IMR-90 (cell line): ENCODE data around the gene PLXND1. TPM values are rescaled to one million over a fixed set of nuclear protein-coding genes. Genes with fewer than 3 reads are reported as not detected.
A peak's percentile ranks its signal among the peaks of the same experiment; 100 is the strongest.

Source experiments
- ATAC-seq: fragments of 200-7000 bp; cut with Tn5 transposase; 2 replicates; pipeline ENCODE4 v1.9.1; 2020; ENCODE audit warnings: low read depth, mild to moderate bottlenecking, moderate library complexity
- BruUV-seq: library from RNA; stranded (reverse); fragments of 400-500 nt; replicated peaks from 2 replicates; lab custom pipeline; 2021; lab: Mats Ljungman, UMichigan
- CTCF ChIA-PET: fragments of 300-600 bp; formaldehyde crosslinking; extraction: SDS; loops from one replicate; lab custom pipeline; 2021; ENCODE audit warnings: antibody characterized with exemption; lab: Yijun Ruan, JAX
- POLR2A ChIA-PET: fragments of 300-600 bp; sonication (Branson Sonifier 250); formaldehyde crosslinking; loops from one replicate; lab custom pipeline; 2022; ENCODE audit warnings: antibody characterized with exemption; ENCODE audit not compliant: unreplicated experiment; lab: Charles Lee
- DNase-seq: peaks from one replicate; pipeline ENCODE4 v3.0.0; 2013
- H2AFZ ChIP-seq: replicated peaks from 2 replicates; pipeline ENCODE3; 2013; ENCODE audit warnings: low read length, mild to moderate bottlenecking; ENCODE audit not compliant: poor library complexity
- H2AK5ac ChIP-seq: 2 replicates; pipeline ENCODE4 v1.6.1; 2013; ENCODE audit warnings: low read depth, low read length, inconsistent platforms
- H2AK9ac ChIP-seq: replicated peaks from 2 replicates; pipeline ENCODE3; 2013; ENCODE audit warnings: mild to moderate bottlenecking, low read depth, low read length, moderate library complexity; ENCODE audit not compliant: poor library complexity
- H2BK120ac ChIP-seq: 2 replicates; pipeline ENCODE4 v1.6.1; 2013; ENCODE audit warnings: low read depth, low read length, inconsistent platforms
- H2BK15ac ChIP-seq: 3 replicates; pipeline ENCODE4 v1.6.1; 2013; ENCODE audit warnings: low read depth, low read length, inconsistent platforms
- H2BK20ac ChIP-seq: 2 replicates; pipeline ENCODE4 v1.6.1; 2013; ENCODE audit warnings: low read depth, mild to moderate bottlenecking, inconsistent platforms, low read length, moderate library complexity
- H2BK5ac ChIP-seq: 2 replicates; pipeline ENCODE4 v1.6.1; 2013; ENCODE audit warnings: mild to moderate bottlenecking, low read depth, low read length, inconsistent platforms; ENCODE audit not compliant: poor library complexity, severe bottlenecking
- H3K14ac ChIP-seq: replicated peaks from 2 replicates; pipeline ENCODE4 v1.6.1; 2013; ENCODE audit warnings: low read depth, low read length, inconsistent platforms
- H3K18ac ChIP-seq: 2 replicates; pipeline ENCODE4 v1.6.1; 2013; ENCODE audit warnings: low read depth, low read length, control low read depth
- H3K23ac ChIP-seq: 2 replicates; pipeline ENCODE4 v1.6.1; 2013; ENCODE audit warnings: low read depth, low read length, inconsistent platforms
- H3K27ac ChIP-seq: 2 replicates; pipeline ENCODE4 v1.5.1; 2013; ENCODE audit warnings: mild to moderate bottlenecking, control low read depth, low read length; ENCODE audit not compliant: insufficient read depth
- H3K27me3 ChIP-seq: 2 replicates; pipeline ENCODE4 v1.6.1; 2013; ENCODE audit warnings: low read length; ENCODE audit not compliant: control insufficient read depth, insufficient read depth
- H3K36me3 ChIP-seq: 2 replicates; pipeline ENCODE4 v1.6.1; 2013; ENCODE audit warnings: low read length, mixed read lengths; ENCODE audit not compliant: control insufficient read depth, insufficient read depth
- H3K4ac ChIP-seq: 2 replicates; pipeline ENCODE4 v1.6.1; 2013; ENCODE audit warnings: low read depth, low read length, inconsistent platforms
- H3K4me1 ChIP-seq: 2 replicates; pipeline ENCODE4 v1.6.1; 2013; ENCODE audit warnings: low read length, mixed read lengths; ENCODE audit not compliant: control insufficient read depth, insufficient read depth
- H3K4me2 ChIP-seq: 2 replicates; pipeline ENCODE4 v1.6.1; 2013; ENCODE audit warnings: low read depth, mild to moderate bottlenecking, control low read depth, low read length, moderate library complexity
- H3K4me3 ChIP-seq: 2 replicates; pipeline ENCODE4 v1.5.1; 2013; ENCODE audit warnings: low read depth, mild to moderate bottlenecking, control low read depth, low read length, moderate library complexity; ENCODE audit not compliant: insufficient read depth
- H3K56ac ChIP-seq: 2 replicates; pipeline ENCODE4 v1.6.1; 2013; ENCODE audit warnings: low read length, inconsistent platforms; ENCODE audit not compliant: insufficient read depth; ENCODE audit errors: extremely low read depth
- H3K79me1 ChIP-seq, 2 experiments: 2 replicates each; pipeline ENCODE4 v1.6.1; 2013; ENCODE audit warnings: low read length in 2 of 2, inconsistent platforms in 1 of 2, low read depth in 1 of 2
- H3K9ac ChIP-seq: 2 replicates; pipeline ENCODE4 v1.6.1; 2013; ENCODE audit warnings: low read depth, low read length, control low read depth
- H3K9me1 ChIP-seq: 2 replicates; pipeline ENCODE4 v1.6.1; 2013; ENCODE audit warnings: low read length, inconsistent platforms; ENCODE audit not compliant: insufficient read depth
- H3K9me3 ChIP-seq: 2 replicates; pipeline ENCODE4 v1.6.1; 2013; ENCODE audit warnings: low read length; ENCODE audit not compliant: control insufficient read depth, insufficient read depth
- H4K20me1 ChIP-seq: 2 replicates; pipeline ENCODE4 v1.6.1; 2013; ENCODE audit warnings: low read length, inconsistent platforms; ENCODE audit not compliant: insufficient read depth
- H4K5ac ChIP-seq: 2 replicates; pipeline ENCODE4 v1.6.1; 2013; ENCODE audit warnings: mild to moderate bottlenecking, low read depth, low read length, control low read depth
- H4K8ac ChIP-seq, 2 experiments: 2 replicates each; pipeline ENCODE4 v1.6.1; 2013; ENCODE audit warnings: low read depth in 2 of 2, low read length in 2 of 2, control low read depth in 1 of 2, inconsistent platforms in 1 of 2
- H4K91ac ChIP-seq: 2 replicates; pipeline ENCODE4 v1.6.1; 2013; ENCODE audit warnings: low read depth, low read length, inconsistent platforms; ENCODE audit not compliant: insufficient read depth
- CEBPB ChIP-seq: IDR thresholded peaks from 2 replicates; pipeline ENCODE4 v1.6.1; 2012; ENCODE audit warnings: low read depth, low read length, improper control_type of control experiment
- MAFK ChIP-seq: IDR thresholded peaks from 2 replicates; pipeline ENCODE4 v1.6.1; 2012; ENCODE audit warnings: low read depth, low read length, improper control_type of control experiment
- RAD21 ChIP-seq: IDR thresholded peaks from 2 replicates; pipeline ENCODE4 v1.6.1; 2012; ENCODE audit warnings: low read length, improper control_type of control experiment
- RCOR1 ChIP-seq: IDR thresholded peaks from 2 replicates; pipeline ENCODE4 v1.6.1; 2012; ENCODE audit warnings: mild to moderate bottlenecking, low read length, improper control_type of control experiment; ENCODE audit not compliant: insufficient replicate concordance
- SMC3 ChIP-seq: fragments of 150-350 bp; IDR thresholded peaks from 2 replicates; pipeline ENCODE4 v1.6.1; 2016; ENCODE audit warnings: low read depth, mild to moderate bottlenecking, antibody characterized with exemption, low read length, moderate library complexity
- WGBS, 2 experiments: methylation state at CpG; one replicate each; pipeline versions ENCODE4 v1.1.5 to v1.1.7; 2013; ENCODE audit warnings: missing lambda C conversion rate in 2 of 2; ENCODE audit not compliant: insufficient read length in 1 of 2; ENCODE audit errors: extremely low coverage in 2 of 2; 5-methylcytosine and 5-hydroxymethylcytosine counted together
- dilution Hi-C: fragments of 300-500 bp; cut with HindIII; formaldehyde crosslinking; loops from one replicate; pipeline ENCODE4 v1.14.3; 2018; ENCODE audit warnings: low sequenced_read_pairs; ENCODE audit not compliant: unreplicated experiment
- in situ Hi-C: fragments of 300-500 bp; cut with MboI; formaldehyde crosslinking; loops from 3 replicates; pipeline ENCODE4 v1.14.3; 2019; ENCODE audit warnings: low sequenced_read_pairs, inconsistent platforms, mixed read lengths
- intact Hi-C: fragments of 100-400 bp; cut with micrococcal nuclease; formaldehyde crosslinking; loops from 2 replicates; pipeline ENCODE4 v1.10.0; 2022
- polyA plus RNA-seq, 3 experiments: library from polyadenylated mRNA; depleted of rRNA; stranded (reverse); fragments of >200 nt; gene quantifications; 2 replicates each; pipeline ENCODE4 v1.2.3, GENCODE V29; 2012; ENCODE audit warnings: low replicate concordance in 1 of 3
- total RNA-seq: library from RNA; depleted of rRNA; stranded (reverse); fragments of >200 nt; gene quantifications from 2 replicates; pipeline ENCODE4 v1.2.3, GENCODE V29; 2012
- TF ChIP-seq, protein P1 (sequence below): fragments of 150-350 bp; IDR thresholded peaks from 2 replicates; pipeline ENCODE4 v1.6.1; 2017; ENCODE audit warnings: mild to moderate bottlenecking, antibody characterized with exemption, low read length, low read depth

The PLXND1 gene
- total and polyA plus RNA-seq, 2 of the 4 experiments (the other 2 are of a cell fraction): 19.2 to 67.1 TPM

DNA sequence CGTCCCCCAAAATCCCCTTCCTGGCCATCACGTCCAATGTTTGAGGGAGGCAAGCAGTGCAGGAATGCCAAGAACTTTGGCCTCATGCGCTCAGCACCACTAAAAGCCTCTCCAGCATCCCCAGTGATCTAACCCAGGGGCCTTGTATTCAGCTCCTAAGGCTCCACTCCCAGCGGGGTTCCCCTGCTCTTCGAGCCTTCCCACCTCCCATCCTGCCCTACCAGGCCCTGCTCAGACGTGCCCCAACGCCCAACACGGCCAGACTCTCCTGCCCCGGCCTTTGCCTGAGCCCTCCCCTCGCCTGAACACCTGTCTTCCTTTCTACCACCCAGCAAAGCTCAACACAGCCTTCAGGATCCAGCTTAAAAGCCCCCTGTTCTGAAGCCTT is 30.5 kb downstream of the PLXND1 start:
- WGBS, 2 experiments: 92% methylated on average over 6 of the region's 10 CpGs; no CpG with 5 or more reads in 1 of the 2 experiments
- H3K36me3 ChIP-seq: peaks cover 29% of the 10 kb centered on the region

More for the DNA sequence above, 30.5 kb downstream of the PLXND1 start:
- Histone ChIP-seq H3K79me1 (no peaks in the 10 kb centered on the region; a peak in 2 of 4 replicates), H2AFZ (no peak overlapping the region), H3K9me1 (no peaks in the 10 kb centered on the region), H3K9me3 (no peaks in the 10 kb centered on the region), H3K9ac (no peak overlapping the region), H3K4me3 (no peak overlapping the region), H2BK20ac (no peak overlapping the region), H3K4me1 (peaks cover 4% of the 10 kb centered on the region; the same call in 1 of the 2 replicates), H3K27ac (no peak overlapping the region), H4K5ac (no peak overlapping the region), H2BK5ac (no peak overlapping the region), H2BK15ac (no peak overlapping the region), H4K91ac (no peak overlapping the region), H2BK120ac (no peak overlapping the region), H3K23ac (no peak overlapping the region), H3K18ac (no peak overlapping the region), H3K27me3 (no peaks in the 10 kb centered on the region), H3K4me2 (no peak overlapping the region), H4K8ac (no peak overlapping the region), H4K20me1 (no peaks in the 10 kb centered on the region), H2AK5ac (no peak overlapping the region; the same call in 1 of the 2 replicates), H3K14ac (no peak overlapping the region), H3K4ac (no peak overlapping the region), H3K56ac (no peak overlapping the region), H2AK9ac (peak overlapping the region; percentile 52)
- BruUV-seq: no TSS peak
- intact Hi-C loops (no loop called here), in situ Hi-C loops (no loop called here), dilution Hi-C loops (no loop called here)
- no peak for DNase-seq
- POLR2A ChIA-PET: no interaction called here
- CTCF ChIA-PET: no interaction called here
- TF ChIP-seq, protein P1, sequence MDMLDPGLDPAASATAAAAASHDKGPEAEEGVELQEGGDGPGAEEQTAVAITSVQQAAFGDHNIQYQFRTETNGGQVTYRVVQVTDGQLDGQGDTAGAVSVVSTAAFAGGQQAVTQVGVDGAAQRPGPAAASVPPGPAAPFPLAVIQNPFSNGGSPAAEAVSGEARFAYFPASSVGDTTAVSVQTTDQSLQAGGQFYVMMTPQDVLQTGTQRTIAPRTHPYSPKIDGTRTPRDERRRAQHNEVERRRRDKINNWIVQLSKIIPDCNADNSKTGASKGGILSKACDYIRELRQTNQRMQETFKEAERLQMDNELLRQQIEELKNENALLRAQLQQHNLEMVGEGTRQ: no peak
- TF ChIP-seq RAD21 (no peak), SMC3 (no peak), MAFK (no peak), CEBPB (no peak), RCOR1 (no peak)
- no peak for ATAC-seq
